Ovary (tissue), 9 donors: ENCODE measurements around the gene KDM4C. TPM values are rescaled to one million over a fixed set of nuclear protein-coding genes. Genes with fewer than 3 reads are reported as not detected.

ENCODE experiments used
- DNase-seq, 5 donors: peaks; one replicate each; pipeline ENCODE4 v3.0.0-alpha.2; 2019 to 2020
- H3K27ac ChIP-seq, 2 donors: fragments of 200-600 bp; one replicate each; pipeline versions ENCODE4 v1.5.1 to v1.8.0; 2019 to 2022
- H3K27me3 ChIP-seq: fragments of 200-600 bp; one replicate; pipeline ENCODE4 v1.8.0; 2022
- H3K36me3 ChIP-seq: fragments of 200-600 bp; sonication (generic); one replicate; pipeline ENCODE4 v1.5.1; 2019
- H3K4me1 ChIP-seq: one replicate; pipeline ENCODE4 v1.8.1; 2013; ENCODE audit warnings: mild to moderate bottlenecking, moderate library complexity; ENCODE audit not compliant: insufficient read depth
- H3K4me3 ChIP-seq: fragments of 200-600 bp; sonication (generic); one replicate; pipeline ENCODE4 v1.5.1; 2017
- H3K9me3 ChIP-seq, 2 donors: fragments of 200-600 bp in 1 of 2; sonication (generic) in 1 of 2; one replicate each; pipeline versions ENCODE4 v1.5.1 to v1.8.1; 2013 to 2019; ENCODE audit warnings: mild to moderate bottlenecking in 1 of 2, moderate library complexity in 1 of 2
- CTCF ChIP-seq, 3 donors: fragments of 450-650 bp in 2 of 3; fragments of 200-600 bp in 1 of 3; IDR thresholded peaks; one replicate each; pipeline versions ENCODE4 v1.5.1 to v1.8.0; 2016 to 2022; ENCODE audit warnings: antibody characterized with exemption in 3 of 3, mild to moderate bottlenecking in 1 of 3
- EP300 ChIP-seq: sonication (generic); formaldehyde crosslinking; IDR thresholded peaks from one replicate; pipeline ENCODE4 v1.6.1; 2017; ENCODE audit warnings: antibody characterized with exemption
- POLR2A ChIP-seq: fragments of 450-650 bp; IDR thresholded peaks from one replicate; pipeline ENCODE4 v1.6.1; 2017; ENCODE audit warnings: antibody characterized with exemption, mild to moderate bottlenecking, moderate library complexity
- WGBS, 3 donors: extraction: QIAGEN DNeasy Blood & Tissue Kit in 1 of 3; methylation state at CpG; one replicate each; pipeline versions ENCODE4 v1.1.5 to v1.1.7; 2013 to 2017; 5-methylcytosine and 5-hydroxymethylcytosine counted together
- intact Hi-C, 4 donors: fragments of 100-400 bp; cut with DNase I; formaldehyde crosslinking; loops; one replicate each; pipeline versions ENCODE4 v1.11.0 to v1.15.1; 2022 to 2023
- polyA plus RNA-seq, 2 donors: library from polyadenylated mRNA; stranded (reverse); fragments of 200-250 nt in 1 of 2; fragments of 350-450 nt in 1 of 2; fragmentation: Illumina TruSeq in 1 of 2; extraction: RNeasy Lipid Tissue Mini Kit (QIAGEN cat#74804) in 1 of 2; gene quantifications; one replicate each; pipeline ENCODE4 v1.2.3, GENCODE V29; 2013 to 2014
- total RNA-seq, 7 donors: library from RNA; depleted of rRNA in 2 of 7; stranded (reverse); fragments of >200 nt in 2 of 7; fragmentation: NEBNext Ultra II Directional in 3 of 7; extraction: Animal tissue kit (Norgen Biotek cat#: 25700) in 3 of 7; gene quantifications; one replicate each; pipeline versions ENCODE4 v1.1.0 to v1.2.4, GENCODE V29; 2016 to 2023
- donor health status: DM: no; HTN: no; CAD: no; lungs with moderate emphysema.
- donor health status: DM: no; HTN: no; CAD: no.
- donor health status: Bipolar disorder and iron deficiency.
- donor health status: DM: yes; HTN: yes; CAD: no.
- donor health status: DM: no; HTN: no; CAD: no.
- donor health status: DM: yes; HTN: yes; CAD: no.

KDM4C gene
- total and polyA plus RNA-seq, 9 donors: 9.5 to 35.6 (median 26.7) TPM

- DNase-seq: no peak
- TF ChIP-seq EP300 (no peak), POLR2A (no peak), CTCF (IDR thresholded peaks at IDR 0.05) (no peak)
- peaks cover 2% of the 10 kb centered on the region for H3K4me1 ChIP-seq
- H3K4me3 ChIP-seq: no peak overlapping the region
- 77 to 96% (median 85%) methylated on average over 3 of the region's 3 CpGs for WGBS, 3 donors
- no peaks in the 10 kb centered on the region for H3K27me3 ChIP-seq
- H3K27ac ChIP-seq: no peak overlapping the region
- intact Hi-C loops: no loop called here
- H3K36me3 ChIP-seq: no peaks in the 10 kb centered on the region
- no peaks in the 10 kb centered on the region for H3K9me3 ChIP-seq
Measured at GRCh38 chr9:6924149-6924548, 166.4 kb downstream of the KDM4C start.

GRCh38 chr9:6924988-6925563, 167.3 kb downstream of the KDM4C start:
- H3K4me1 ChIP-seq: peaks cover 2% of the 10 kb centered on the region
- intact Hi-C loops: no loop called here
- H3K4me3 ChIP-seq: no peak overlapping the region
- no peaks in the 10 kb centered on the region for H3K36me3 ChIP-seq
- H3K9me3 ChIP-seq: no peaks in the 10 kb centered on the region
- no peaks in the 10 kb centered on the region for H3K27me3 ChIP-seq
- no peak overlapping the region for H3K27ac ChIP-seq
- DNase-seq: no peak
- 79 to 89% (median 83%) methylated on average over 8 of the region's 8 CpGs for WGBS, 3 donors
- no peak for TF ChIP-seq POLR2A
- TF ChIP-seq EP300: no peak
- TF ChIP-seq CTCF (IDR thresholded peaks at IDR 0.05): no peak

- WGBS, 3 donors: 95 to 97% (median 95%) methylated on average over 12 of the region's 12 CpGs
- H3K27me3 ChIP-seq: no peaks in the 10 kb centered on the region
- no peaks in the 10 kb centered on the region for H3K9me3 ChIP-seq
- H3K4me3 ChIP-seq: no peak overlapping the region
- intact Hi-C loops: no loop called here
- H3K4me1 ChIP-seq: peaks cover 2% of the 10 kb centered on the region
- H3K27ac ChIP-seq: no peak overlapping the region
- no peak for DNase-seq
- TF ChIP-seq EP300 (no peak), CTCF (IDR thresholded peaks at IDR 0.05) (no peak), POLR2A (no peak)
- H3K36me3 ChIP-seq: no peaks in the 10 kb centered on the region
Measured at GRCh38 chr9:6925836-6926235, 168.1 kb downstream of the KDM4C start.

GRCh38 chr9:6926436-6926835, 168.7 kb downstream of the KDM4C start:
- Histone ChIP-seq H3K36me3 (no peaks in the 10 kb centered on the region), H3K4me1 (peaks cover 2% of the 10 kb centered on the region), H3K27ac (no peak overlapping the region), H3K27me3 (no peaks in the 10 kb centered on the region), H3K9me3 (no peaks in the 10 kb centered on the region), H3K4me3 (no peak overlapping the region)
- intact Hi-C loops: no loop called here
- 25 to 40% (median 34%) methylated on average over 4 of the region's 4 CpGs for WGBS, 3 donors
- TF ChIP-seq CTCF (IDR thresholded peaks at IDR 0.05) (no peak), POLR2A (no peak), EP300 (no peak)
- DNase-seq: no peak
